ENCODE results near the gene SLC22A3.

- TF ChIP-seq POLR2A (IDR thresholded peaks at IDR 0.05) (no peak), CTCF (IDR thresholded peaks at IDR 0.05) (no peak)
Observed at GRCh38 chr6:160418370-160418769, 70.2 kb downstream of the SLC22A3 start.

Measured in uterus (tissue), 2 donors.